Tibial artery (tissue), 4 donors: ENCODE data around the gene SULT1C4.

Source experiments
- DNase-seq, 2 donors: peaks; one replicate each; pipeline ENCODE4 v3.0.0-alpha.2; 2019
- H3K27ac ChIP-seq, 2 donors: fragments of 200-600 bp; sonication (generic) in 1 of 2; 1 replicate in 1 of 2; 2 replicates in 1 of 2; pipeline ENCODE4 v1.5.1; 2018 to 2019; ENCODE audit warnings: mild to moderate bottlenecking in 1 of 2
- H3K27me3 ChIP-seq, 2 donors: fragments of 200-600 bp; sonication (generic) in 1 of 2; one replicate each; pipeline versions ENCODE4 v1.5.1 to v1.6.0; 2016 to 2019
- H3K36me3 ChIP-seq, 3 donors: fragments of 200-600 bp; sonication (generic) in 2 of 3; one replicate each; pipeline ENCODE4 v1.5.1; 2016 to 2019; ENCODE audit warnings: mild to moderate bottlenecking in 2 of 3
- H3K4me1 ChIP-seq, 4 donors: fragments of 200-600 bp; sonication (generic) in 2 of 4; 1 replicate in 3 of 4; 2 replicates in 1 of 4; pipeline ENCODE4 v1.5.1; 2016 to 2019
- H3K4me3 ChIP-seq, 2 donors: fragments of 200-600 bp; sonication (generic) in 1 of 2; 1 replicate in 1 of 2; 2 replicates in 1 of 2; pipeline ENCODE4 v1.5.1; 2018 to 2019; ENCODE audit warnings: mild to moderate bottlenecking in 2 of 2
- H3K9me3 ChIP-seq, 3 donors: fragments of 200-600 bp; sonication (generic) in 1 of 3; one replicate each; pipeline ENCODE4 v1.5.1; 2016 to 2019
- intact Hi-C: fragments of 100-400 bp; cut with DNase I; formaldehyde crosslinking; loops from one replicate; pipeline ENCODE4 v1.15.0; 2023; ENCODE audit warnings: low total_unique reads
- TF ChIP-seq, protein P1 (sequence below), 2 experiments: fragments of 200-600 bp in 1 of 2; fragments of 450-650 bp in 1 of 2; IDR thresholded peaks; one replicate each; pipeline ENCODE4 v1.5.1; 2017 to 2019; ENCODE audit warnings: antibody characterized with exemption in 2 of 2, mild to moderate bottlenecking in 1 of 2, moderate library complexity in 1 of 2

The SULT1C4 gene

DNA sequence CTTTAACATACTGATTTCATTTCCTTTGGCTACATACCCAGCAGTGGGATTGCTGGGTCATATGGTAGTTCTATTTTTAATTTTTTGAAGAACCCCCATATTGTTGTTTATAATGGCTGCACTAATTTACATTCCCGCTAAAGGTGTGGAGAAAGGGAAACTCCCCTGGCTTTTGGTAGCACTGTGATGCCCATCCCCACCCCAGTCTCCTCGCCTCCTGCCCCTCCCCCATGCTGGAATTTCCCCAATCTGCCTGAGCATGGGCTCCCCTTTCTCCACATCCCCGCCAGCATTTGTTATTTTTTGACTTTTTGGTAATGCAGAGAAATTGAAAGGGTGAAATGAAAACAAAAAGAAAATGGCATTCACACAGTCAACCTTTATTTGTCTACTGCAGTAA, 30.0 kb upstream of the SULT1C4 start:
- no peaks in the 10 kb centered on the region for H3K9me3 ChIP-seq
- no peak overlapping the region for H3K4me3 ChIP-seq
- H3K36me3 ChIP-seq = no peaks in the 10 kb centered on the region
- H3K4me1 ChIP-seq = no peaks in the 10 kb centered on the region
- no peaks in the 10 kb centered on the region for H3K27me3 ChIP-seq
- no peak overlapping the region for H3K27ac ChIP-seq
- no peak for DNase-seq
- TF ChIP-seq, protein P1, sequence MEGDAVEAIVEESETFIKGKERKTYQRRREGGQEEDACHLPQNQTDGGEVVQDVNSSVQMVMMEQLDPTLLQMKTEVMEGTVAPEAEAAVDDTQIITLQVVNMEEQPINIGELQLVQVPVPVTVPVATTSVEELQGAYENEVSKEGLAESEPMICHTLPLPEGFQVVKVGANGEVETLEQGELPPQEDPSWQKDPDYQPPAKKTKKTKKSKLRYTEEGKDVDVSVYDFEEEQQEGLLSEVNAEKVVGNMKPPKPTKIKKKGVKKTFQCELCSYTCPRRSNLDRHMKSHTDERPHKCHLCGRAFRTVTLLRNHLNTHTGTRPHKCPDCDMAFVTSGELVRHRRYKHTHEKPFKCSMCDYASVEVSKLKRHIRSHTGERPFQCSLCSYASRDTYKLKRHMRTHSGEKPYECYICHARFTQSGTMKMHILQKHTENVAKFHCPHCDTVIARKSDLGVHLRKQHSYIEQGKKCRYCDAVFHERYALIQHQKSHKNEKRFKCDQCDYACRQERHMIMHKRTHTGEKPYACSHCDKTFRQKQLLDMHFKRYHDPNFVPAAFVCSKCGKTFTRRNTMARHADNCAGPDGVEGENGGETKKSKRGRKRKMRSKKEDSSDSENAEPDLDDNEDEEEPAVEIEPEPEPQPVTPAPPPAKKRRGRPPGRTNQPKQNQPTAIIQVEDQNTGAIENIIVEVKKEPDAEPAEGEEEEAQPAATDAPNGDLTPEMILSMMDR (IDR thresholded peaks at IDR 0.05) = no peak
- intact Hi-C loops = no loop called here

DNA sequence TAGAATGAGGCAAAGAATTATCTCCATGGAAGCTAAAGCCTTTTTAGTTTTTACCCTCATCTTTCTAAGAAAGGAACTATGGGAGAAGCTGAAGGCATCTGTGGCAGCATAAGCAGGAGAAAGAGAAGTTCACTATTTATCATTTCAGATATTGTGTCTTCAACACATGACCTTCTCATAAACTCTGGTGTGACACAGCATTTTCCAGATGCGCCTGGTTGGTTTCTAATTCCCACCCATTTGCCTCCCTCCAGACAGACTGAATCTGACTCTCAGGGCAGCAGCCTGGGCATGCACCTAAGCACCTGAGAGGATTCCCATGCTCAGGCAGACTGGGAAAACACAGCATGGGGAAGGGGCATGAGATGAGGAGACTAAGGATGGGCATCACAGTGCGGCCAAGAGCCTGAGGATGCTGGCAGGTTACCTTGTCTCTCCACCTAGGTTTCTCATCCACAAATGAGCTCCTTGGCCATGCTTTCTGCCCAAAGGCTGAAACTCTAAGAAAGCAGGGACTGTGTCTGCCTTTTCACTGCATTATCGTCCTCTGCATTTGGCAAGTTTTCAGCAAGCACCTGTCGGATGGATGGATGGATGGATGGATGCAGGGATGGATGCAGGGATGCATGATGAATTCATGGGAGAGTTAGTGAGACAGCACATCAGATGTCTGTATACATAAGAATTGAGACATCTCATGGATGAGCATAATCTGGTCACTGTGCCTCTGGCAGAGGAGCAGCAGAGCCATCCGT, 28.8 kb upstream of the SULT1C4 start:
- intact Hi-C loops = no loop called here
- no peak for DNase-seq

DNA sequence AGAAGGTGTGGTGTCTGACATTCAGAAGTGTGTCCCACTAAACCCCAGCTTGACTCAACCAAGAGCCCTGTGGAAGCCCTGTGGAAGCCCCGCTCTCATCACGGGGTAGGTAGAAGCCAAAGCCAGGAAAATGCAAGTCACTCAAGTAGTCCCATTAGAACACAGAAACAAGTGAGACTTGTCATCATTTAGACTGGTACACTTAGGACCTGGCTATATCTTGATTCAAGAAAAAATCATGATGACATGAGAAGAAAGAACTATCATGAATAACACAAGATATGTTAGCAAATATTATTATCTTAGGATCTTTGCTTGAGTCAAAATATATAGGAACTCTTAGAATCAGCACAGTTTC, 28.2 kb upstream of the SULT1C4 start:
- Histone ChIP-seq H3K4me1 (no peaks in the 10 kb centered on the region), H3K36me3 (no peaks in the 10 kb centered on the region), H3K4me3 (no peak overlapping the region), H3K27me3 (no peaks in the 10 kb centered on the region), H3K9me3 (no peaks in the 10 kb centered on the region), H3K27ac (no peak overlapping the region)
- intact Hi-C loops = no loop called here
- no peak for DNase-seq
- TF ChIP-seq, protein P1 (IDR thresholded peaks at IDR 0.05) = no peak

More for the DNA sequence above, 28.8 kb upstream of the SULT1C4 start:
- Histone ChIP-seq H3K27ac (no peak overlapping the region), H3K27me3 (no peaks in the 10 kb centered on the region), H3K9me3 (no peaks in the 10 kb centered on the region), H3K4me1 (no peaks in the 10 kb centered on the region), H3K4me3 (no peak overlapping the region), H3K36me3 (no peaks in the 10 kb centered on the region)
- TF ChIP-seq, protein P1 (IDR thresholded peaks at IDR 0.05) = no peak

DNA sequence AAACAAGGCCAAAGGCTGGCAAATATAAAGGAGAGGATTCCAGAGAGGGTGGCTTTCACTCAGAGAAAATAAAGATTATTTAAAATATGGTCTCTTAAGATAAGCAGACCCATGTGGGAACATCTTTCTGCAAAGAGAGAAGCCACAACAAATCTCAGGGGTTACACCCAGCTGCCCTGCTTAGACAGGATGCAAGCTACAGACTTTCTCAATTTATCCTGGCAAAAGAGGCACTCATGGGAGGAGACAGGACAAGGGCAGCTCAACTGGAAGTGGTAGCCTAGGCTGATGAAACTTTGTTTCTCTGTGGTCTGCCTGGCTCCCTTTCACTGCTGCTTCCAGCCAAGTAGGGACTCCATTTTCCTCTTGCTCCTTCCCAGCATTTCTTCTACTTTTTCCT, 25.9 kb upstream of the SULT1C4 start:
- TF ChIP-seq, protein P1 (IDR thresholded peaks at IDR 0.05) = no peak
- no peak overlapping the region for H3K27ac ChIP-seq
- H3K36me3 ChIP-seq = no peaks in the 10 kb centered on the region
- H3K4me1 ChIP-seq = no peaks in the 10 kb centered on the region
- no peak for DNase-seq
- H3K9me3 ChIP-seq = no peaks in the 10 kb centered on the region
- H3K4me3 ChIP-seq = no peak overlapping the region
- intact Hi-C loops = no loop called here
- H3K27me3 ChIP-seq = no peaks in the 10 kb centered on the region

DNA sequence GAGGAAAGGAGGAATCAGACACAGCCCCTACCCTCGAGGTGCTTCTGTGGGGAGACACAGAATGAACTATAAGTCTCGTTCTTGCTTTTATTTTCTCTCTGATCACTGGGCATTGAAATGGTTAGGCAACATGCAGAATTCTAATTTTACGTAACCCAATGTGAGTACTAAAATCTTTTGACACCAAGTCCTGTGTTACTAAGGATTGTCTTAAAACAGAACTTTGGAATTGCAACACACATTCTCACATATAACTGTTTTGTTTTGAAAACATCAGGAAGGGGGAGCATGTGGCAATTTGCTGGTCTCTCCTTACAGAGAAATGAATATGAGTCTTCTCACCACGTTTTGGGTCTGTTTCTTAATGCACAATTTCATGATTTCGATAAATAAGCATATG, 23.6 kb upstream of the SULT1C4 start:
- no peaks in the 10 kb centered on the region for H3K27me3 ChIP-seq
- H3K36me3 ChIP-seq = no peaks in the 10 kb centered on the region
- H3K4me1 ChIP-seq = no peaks in the 10 kb centered on the region
- intact Hi-C loops = no loop called here
- no peak for DNase-seq
- no peak overlapping the region for H3K4me3 ChIP-seq
- no peaks in the 10 kb centered on the region for H3K9me3 ChIP-seq
- no peak overlapping the region for H3K27ac ChIP-seq
- TF ChIP-seq, protein P1 (IDR thresholded peaks at IDR 0.05) = no peak
